ENCODE measurements around the gene COQ8B.

Gene COQ8B

GRCh38 chr19:40688987-40689338, 27.7 kb downstream of the COQ8B start:
- TF ChIP-seq TSHZ2 (CRISPR knock-in tag; IDR thresholded peaks at IDR 0.05) = no peak
- TF ChIP-seq ESRRG (CRISPR knock-in tag; IDR thresholded peaks at IDR 0.05) = no peak
- TF ChIP-seq GLIS3 (CRISPR knock-in tag; IDR thresholded peaks at IDR 0.05) = no peak
- no peak for TF ChIP-seq ZNF70 (CRISPR knock-in tag; IDR thresholded peaks at IDR 0.05)
- no peak for TF ChIP-seq ZFP3 (CRISPR knock-in tag; IDR thresholded peaks at IDR 0.05)
- TF ChIP-seq, protein P1, sequence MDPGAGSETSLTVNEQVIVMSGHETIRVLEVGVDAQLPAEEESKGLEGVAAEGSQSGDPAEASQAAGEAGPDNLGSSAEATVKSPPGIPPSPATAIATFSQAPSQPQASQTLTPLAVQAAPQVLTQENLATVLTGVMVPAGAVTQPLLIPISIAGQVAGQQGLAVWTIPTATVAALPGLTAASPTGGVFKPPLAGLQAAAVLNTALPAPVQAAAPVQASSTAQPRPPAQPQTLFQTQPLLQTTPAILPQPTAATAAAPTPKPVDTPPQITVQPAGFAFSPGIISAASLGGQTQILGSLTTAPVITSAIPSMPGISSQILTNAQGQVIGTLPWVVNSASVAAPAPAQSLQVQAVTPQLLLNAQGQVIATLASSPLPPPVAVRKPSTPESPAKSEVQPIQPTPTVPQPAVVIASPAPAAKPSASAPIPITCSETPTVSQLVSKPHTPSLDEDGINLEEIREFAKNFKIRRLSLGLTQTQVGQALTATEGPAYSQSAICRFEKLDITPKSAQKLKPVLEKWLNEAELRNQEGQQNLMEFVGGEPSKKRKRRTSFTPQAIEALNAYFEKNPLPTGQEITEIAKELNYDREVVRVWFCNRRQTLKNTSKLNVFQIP (CRISPR knock-in tag; IDR thresholded peaks at IDR 0.05; ENCODE audit: borderline replicate concordance, low read depth) = no peak
- TF ChIP-seq OSR1 (CRISPR knock-in tag; IDR thresholded peaks at IDR 0.05) = no peak
- no peak for TF ChIP-seq PPARA (CRISPR knock-in tag; IDR thresholded peaks at IDR 0.05; ENCODE audit: borderline replicate concordance)
- TF ChIP-seq SNAI2 (CRISPR knock-in tag; IDR thresholded peaks at IDR 0.05) = no peak
- TF ChIP-seq CSDC2 (CRISPR knock-in tag; IDR thresholded peaks at IDR 0.05) = no peak
- no peak for ATAC-seq

DNA sequence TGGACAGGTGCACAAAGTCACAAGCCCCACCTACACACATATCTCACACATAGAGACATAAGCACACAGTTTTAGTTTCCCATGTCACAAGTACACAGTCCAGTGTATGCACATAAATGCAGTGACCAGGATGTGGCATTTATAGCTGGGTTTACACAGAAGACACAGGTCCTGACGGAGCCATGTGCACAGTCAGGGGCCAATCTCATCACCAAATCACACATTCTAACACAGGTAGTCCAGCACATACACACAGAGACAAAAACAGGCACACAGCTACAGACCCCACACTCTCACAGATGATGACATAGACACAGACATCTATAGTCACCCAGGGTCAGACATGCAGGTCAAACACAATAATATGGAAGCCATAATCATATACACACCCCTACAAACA, 28.4 kb downstream of the COQ8B start:
- ATAC-seq = no peak
- TF ChIP-seq ZNF70 (CRISPR knock-in tag; IDR thresholded peaks at IDR 0.05) = no peak
- TF ChIP-seq SNAI2 (CRISPR knock-in tag; IDR thresholded peaks at IDR 0.05) = no peak
- TF ChIP-seq CSDC2 (CRISPR knock-in tag; IDR thresholded peaks at IDR 0.05) = no peak
- TF ChIP-seq ZC3H10 (CRISPR knock-in tag; IDR thresholded peaks at IDR 0.05) = no peak
- no peak for TF ChIP-seq ISL1 (CRISPR knock-in tag; IDR thresholded peaks at IDR 0.05)
- TF ChIP-seq, protein P2, sequence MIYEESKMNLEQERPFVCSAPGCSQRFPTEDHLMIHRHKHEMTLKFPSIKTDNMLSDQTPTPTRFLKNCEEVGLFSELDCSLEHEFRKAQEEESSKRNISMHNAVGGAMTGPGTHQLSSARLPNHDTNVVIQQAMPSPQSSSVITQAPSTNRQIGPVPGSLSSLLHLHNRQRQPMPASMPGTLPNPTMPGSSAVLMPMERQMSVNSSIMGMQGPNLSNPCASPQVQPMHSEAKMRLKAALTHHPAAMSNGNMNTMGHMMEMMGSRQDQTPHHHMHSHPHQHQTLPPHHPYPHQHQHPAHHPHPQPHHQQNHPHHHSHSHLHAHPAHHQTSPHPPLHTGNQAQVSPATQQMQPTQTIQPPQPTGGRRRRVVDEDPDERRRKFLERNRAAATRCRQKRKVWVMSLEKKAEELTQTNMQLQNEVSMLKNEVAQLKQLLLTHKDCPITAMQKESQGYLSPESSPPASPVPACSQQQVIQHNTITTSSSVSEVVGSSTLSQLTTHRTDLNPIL (CRISPR knock-in tag; IDR thresholded peaks at IDR 0.05; ENCODE audit: low read depth) = no peak
- TF ChIP-seq TSHZ2 (CRISPR knock-in tag; IDR thresholded peaks at IDR 0.05) = no peak
- TF ChIP-seq CSRNP3 (CRISPR knock-in tag; IDR thresholded peaks at IDR 0.05) = no peak
- no peak for TF ChIP-seq BACH2 (CRISPR knock-in tag; IDR thresholded peaks at IDR 0.05; ENCODE audit: borderline replicate concordance)
- no peak for TF ChIP-seq OSR1 (CRISPR knock-in tag; IDR thresholded peaks at IDR 0.05)
- no peak for TF ChIP-seq ZNF565 (CRISPR knock-in tag; conservative IDR thresholded peaks at IDR 0.05; ENCODE audit: low read depth)
- TF ChIP-seq, protein P3, sequence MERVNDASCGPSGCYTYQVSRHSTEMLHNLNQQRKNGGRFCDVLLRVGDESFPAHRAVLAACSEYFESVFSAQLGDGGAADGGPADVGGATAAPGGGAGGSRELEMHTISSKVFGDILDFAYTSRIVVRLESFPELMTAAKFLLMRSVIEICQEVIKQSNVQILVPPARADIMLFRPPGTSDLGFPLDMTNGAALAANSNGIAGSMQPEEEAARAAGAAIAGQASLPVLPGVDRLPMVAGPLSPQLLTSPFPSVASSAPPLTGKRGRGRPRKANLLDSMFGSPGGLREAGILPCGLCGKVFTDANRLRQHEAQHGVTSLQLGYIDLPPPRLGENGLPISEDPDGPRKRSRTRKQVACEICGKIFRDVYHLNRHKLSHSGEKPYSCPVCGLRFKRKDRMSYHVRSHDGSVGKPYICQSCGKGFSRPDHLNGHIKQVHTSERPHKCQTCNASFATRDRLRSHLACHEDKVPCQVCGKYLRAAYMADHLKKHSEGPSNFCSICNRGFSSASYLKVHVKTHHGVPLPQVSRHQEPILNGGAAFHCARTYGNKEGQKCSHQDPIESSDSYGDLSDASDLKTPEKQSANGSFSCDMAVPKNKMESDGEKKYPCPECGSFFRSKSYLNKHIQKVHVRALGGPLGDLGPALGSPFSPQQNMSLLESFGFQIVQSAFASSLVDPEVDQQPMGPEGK (CRISPR knock-in tag; IDR thresholded peaks at IDR 0.05; ENCODE audit: borderline replicate concordance) = no peak
- TF ChIP-seq TOX (CRISPR knock-in tag; IDR thresholded peaks at IDR 0.05; ENCODE audit: borderline replicate concordance) = no peak
- no peak for TF ChIP-seq TCF4 (CRISPR knock-in tag; IDR thresholded peaks at IDR 0.05; ENCODE audit: borderline replicate concordance)
- no peak for TF ChIP-seq ZFP3 (CRISPR knock-in tag; IDR thresholded peaks at IDR 0.05)
- no peak for TF ChIP-seq RARB (CRISPR knock-in tag; IDR thresholded peaks at IDR 0.05)
- no peak for TF ChIP-seq PPARA (CRISPR knock-in tag; IDR thresholded peaks at IDR 0.05; ENCODE audit: borderline replicate concordance)
- no peak for TF ChIP-seq ZNF8 (CRISPR knock-in tag; IDR thresholded peaks at IDR 0.05)
- no peak for TF ChIP-seq GLIS3 (CRISPR knock-in tag; IDR thresholded peaks at IDR 0.05)

All from SK-N-SH treated with all-trans-retinoic acid at 6 μM for 48 hours (cell line).